Measurements from ENCODE around the gene ROR1.
"Not testable (repeated sequence)": the region's sequence is repeated elsewhere in the genome, so short reads cannot be mapped to it uniquely, and the experiment has no call there.

Gene ROR1

GRCh38 chr1:63822540-63822939 lies 48.7 kb downstream of the ROR1 start:
- H3K4me3 ChIP-seq (ENCODE audit: low read depth in 1 of 2, low read length in 2 of 2) = no peak overlapping the region

GRCh38 chr1:63824451-63824850 lies 50.6 kb downstream of the ROR1 start:
- Histone ChIP-seq H3K27ac (ENCODE audit: low read length) (no peak overlapping the region), H4K20me1 (ENCODE audit: insufficient read depth, low read length) (no peaks in the 10 kb centered on the region), H3K9ac (ENCODE audit: low read depth, low read length) (no peak overlapping the region), H3K4me3 (ENCODE audit: low read depth in 1 of 2, low read length in 2 of 2) (no peak overlapping the region), H3K9me3 (ENCODE audit: insufficient read depth, low read length, severe bottlenecking) (no peaks in the 10 kb centered on the region), H3K4me1 (ENCODE audit: insufficient read depth, low read length) (no peaks in the 10 kb centered on the region), H3K79me2 (ENCODE audit: insufficient read depth, low read length) (no peaks in the 10 kb centered on the region), H3K4me2 (ENCODE audit: insufficient read depth, low read length) (no peak overlapping the region), H2AFZ (ENCODE audit: low read depth, low read length) (no peak overlapping the region), H3K27me3 (ENCODE audit: insufficient read depth, low read length, poor library complexity) (peaks cover 4% of the 10 kb centered on the region), H3K36me3 (ENCODE audit: insufficient read depth, low read length) (no peaks in the 10 kb centered on the region)
- ATAC-seq (ENCODE audit: insufficient read depth, low read depth) = no peak
- TF ChIP-seq CTCF (IDR thresholded peaks at IDR 0.05; ENCODE audit: borderline replicate concordance, extremely low read depth, low read length, poor library complexity, severe bottlenecking) = no peak
- TF ChIP-seq EZH2 (IDR thresholded peaks at IDR 0.05; ENCODE audit: borderline replicate concordance, low read depth, low read length, severe bottlenecking) = no peak
- DNase-seq = no peak

More at GRCh38 chr1:63822540-63822939, 48.7 kb downstream of the ROR1 start:
- ATAC-seq (ENCODE audit: insufficient read depth, low read depth) = no peak
- Histone ChIP-seq H3K9ac (ENCODE audit: low read depth, low read length) (no peak overlapping the region), H3K4me1 (ENCODE audit: insufficient read depth, low read length) (no peaks in the 10 kb centered on the region), H3K27me3 (ENCODE audit: insufficient read depth, low read length, poor library complexity) (no peaks in the 10 kb centered on the region), H3K27ac (ENCODE audit: low read length) (no peak overlapping the region), H3K36me3 (ENCODE audit: insufficient read depth, low read length) (no peaks in the 10 kb centered on the region), H3K79me2 (ENCODE audit: insufficient read depth, low read length) (no peaks in the 10 kb centered on the region), H3K4me2 (ENCODE audit: insufficient read depth, low read length) (no peak overlapping the region), H2AFZ (ENCODE audit: low read depth, low read length) (no peak overlapping the region), H4K20me1 (ENCODE audit: insufficient read depth, low read length) (no peaks in the 10 kb centered on the region), H3K9me3 (ENCODE audit: insufficient read depth, low read length, severe bottlenecking) (no peaks in the 10 kb centered on the region)
- TF ChIP-seq CTCF (IDR thresholded peaks at IDR 0.05; ENCODE audit: borderline replicate concordance, extremely low read depth, low read length, poor library complexity, severe bottlenecking) (no peak), EZH2 (IDR thresholded peaks at IDR 0.05; ENCODE audit: borderline replicate concordance, low read depth, low read length, severe bottlenecking) (no peak)
- DNase-seq = no peak

GRCh38 chr1:63825111-63825510 lies 51.3 kb downstream of the ROR1 start:
- Histone ChIP-seq H3K27ac (ENCODE audit: low read length) (no peak overlapping the region), H3K4me2 (ENCODE audit: insufficient read depth, low read length) (no peak overlapping the region), H3K79me2 (ENCODE audit: insufficient read depth, low read length) (no peaks in the 10 kb centered on the region), H4K20me1 (ENCODE audit: insufficient read depth, low read length) (no peaks in the 10 kb centered on the region), H3K4me1 (ENCODE audit: insufficient read depth, low read length) (no peaks in the 10 kb centered on the region), H3K4me3 (ENCODE audit: low read depth in 1 of 2, low read length in 2 of 2) (no peak overlapping the region), H3K9me3 (ENCODE audit: insufficient read depth, low read length, severe bottlenecking) (no peaks in the 10 kb centered on the region), H3K9ac (ENCODE audit: low read depth, low read length) (no peak overlapping the region), H2AFZ (ENCODE audit: low read depth, low read length) (no peak overlapping the region), H3K27me3 (ENCODE audit: insufficient read depth, low read length, poor library complexity) (peaks cover 4% of the 10 kb centered on the region), H3K36me3 (ENCODE audit: insufficient read depth, low read length) (no peaks in the 10 kb centered on the region)
- no peak for DNase-seq
- no peak for TF ChIP-seq EZH2 (IDR thresholded peaks at IDR 0.05; ENCODE audit: borderline replicate concordance, low read depth, low read length, severe bottlenecking)
- TF ChIP-seq CTCF (IDR thresholded peaks at IDR 0.05; ENCODE audit: borderline replicate concordance, extremely low read depth, low read length, poor library complexity, severe bottlenecking) = no peak
- no peak for ATAC-seq (ENCODE audit: insufficient read depth, low read depth)

GRCh38 chr1:63826246-63826861 lies 52.5 kb downstream of the ROR1 start:
- not testable (repeated sequence) for H3K79me2 ChIP-seq (ENCODE audit: insufficient read depth, low read length); DNase-seq; H3K4me1 ChIP-seq (ENCODE audit: insufficient read depth, low read length); H3K9ac ChIP-seq (ENCODE audit: low read depth, low read length); H3K27ac ChIP-seq (ENCODE audit: low read length); H3K36me3 ChIP-seq (ENCODE audit: insufficient read depth, low read length); H3K27me3 ChIP-seq (ENCODE audit: insufficient read depth, low read length, poor library complexity); H3K4me3 ChIP-seq (ENCODE audit: low read depth in 1 of 2, low read length in 2 of 2); H3K9me3 ChIP-seq (ENCODE audit: insufficient read depth, low read length, severe bottlenecking); H4K20me1 ChIP-seq (ENCODE audit: insufficient read depth, low read length); H2AFZ ChIP-seq (ENCODE audit: low read depth, low read length); H3K4me2 ChIP-seq (ENCODE audit: insufficient read depth, low read length); ATAC-seq (ENCODE audit: insufficient read depth, low read depth)
